ENCODE data around the gene SERPINA4.

DNA sequence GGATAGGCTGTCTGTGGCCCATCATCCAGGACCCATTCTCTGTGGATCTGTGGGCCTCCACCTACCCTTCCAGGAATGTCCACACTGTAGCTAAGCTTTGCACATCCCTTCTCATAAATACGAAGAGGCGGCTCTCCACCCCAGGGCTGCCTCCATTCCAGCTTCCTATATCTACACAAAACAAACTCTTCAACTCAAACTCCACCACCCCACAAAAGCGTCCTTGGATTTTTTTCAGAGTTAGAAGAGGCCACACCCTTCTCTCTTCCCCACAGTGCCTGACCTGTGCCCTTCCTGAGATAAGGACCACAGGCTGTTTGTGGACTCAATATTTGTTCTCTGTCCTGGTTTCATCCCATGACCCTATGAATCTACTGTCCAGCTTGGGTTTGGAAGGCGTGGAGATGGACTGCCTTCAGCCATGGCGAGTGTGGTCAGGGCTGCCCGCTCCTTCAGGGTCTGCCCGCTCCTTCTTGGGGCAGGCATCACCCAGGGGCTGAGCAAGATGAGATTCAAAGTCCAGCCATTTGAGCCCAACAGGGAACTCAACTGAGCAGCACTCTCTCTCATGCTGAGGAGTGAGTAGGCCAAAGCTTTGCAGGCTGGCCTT, 39.0 kb upstream of the SERPINA4 start:
- TF ChIP-seq, protein P1, sequence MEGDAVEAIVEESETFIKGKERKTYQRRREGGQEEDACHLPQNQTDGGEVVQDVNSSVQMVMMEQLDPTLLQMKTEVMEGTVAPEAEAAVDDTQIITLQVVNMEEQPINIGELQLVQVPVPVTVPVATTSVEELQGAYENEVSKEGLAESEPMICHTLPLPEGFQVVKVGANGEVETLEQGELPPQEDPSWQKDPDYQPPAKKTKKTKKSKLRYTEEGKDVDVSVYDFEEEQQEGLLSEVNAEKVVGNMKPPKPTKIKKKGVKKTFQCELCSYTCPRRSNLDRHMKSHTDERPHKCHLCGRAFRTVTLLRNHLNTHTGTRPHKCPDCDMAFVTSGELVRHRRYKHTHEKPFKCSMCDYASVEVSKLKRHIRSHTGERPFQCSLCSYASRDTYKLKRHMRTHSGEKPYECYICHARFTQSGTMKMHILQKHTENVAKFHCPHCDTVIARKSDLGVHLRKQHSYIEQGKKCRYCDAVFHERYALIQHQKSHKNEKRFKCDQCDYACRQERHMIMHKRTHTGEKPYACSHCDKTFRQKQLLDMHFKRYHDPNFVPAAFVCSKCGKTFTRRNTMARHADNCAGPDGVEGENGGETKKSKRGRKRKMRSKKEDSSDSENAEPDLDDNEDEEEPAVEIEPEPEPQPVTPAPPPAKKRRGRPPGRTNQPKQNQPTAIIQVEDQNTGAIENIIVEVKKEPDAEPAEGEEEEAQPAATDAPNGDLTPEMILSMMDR (IDR thresholded peaks at IDR 0.05) = no peak
- TF ChIP-seq POLR2A (IDR thresholded peaks at IDR 0.05; ENCODE audit: low read depth) (no peak), EP300 (IDR thresholded peaks at IDR 0.05) (no peak), POLR2AphosphoS5 (IDR thresholded peaks at IDR 0.05) (no peak)

Data from esophagus muscularis mucosa (tissue), 4 donors.